HG03066 (cell line): Measurements from ENCODE around the gene AKAP6.
"Not testable (repeated sequence)": the region's sequence is repeated elsewhere in the genome, so short reads cannot be mapped to it uniquely, and the experiment has no call there.

Experiments used
- ATAC-seq: cut with Tn5 transposase; IDR thresholded peaks from one replicate; pipeline ENCODE4 v1.9.1; 2021; ENCODE audit warnings: low read depth; ENCODE audit not compliant: unreplicated experiment

The AKAP6 gene

GRCh38 chr14:32774214-32774613, 445.1 kb downstream of the AKAP6 start:
- no peak for ATAC-seq

- ATAC-seq: no peak
Measured at GRCh38 chr14:32779840-32780239, 450.7 kb downstream of the AKAP6 start.

GRCh38 chr14:32784405-32784804, 455.3 kb downstream of the AKAP6 start:
- no peak for ATAC-seq

GRCh38 chr14:32785585-32785984, 456.5 kb downstream of the AKAP6 start:
- ATAC-seq: no peak

- ATAC-seq: no peak
Measured at GRCh38 chr14:32786886-32787285, 457.8 kb downstream of the AKAP6 start.

- ATAC-seq: not testable (repeated sequence)
Measured at GRCh38 chr14:32793033-32793432, 463.9 kb downstream of the AKAP6 start.

GRCh38 chr14:32800320-32800719, 471.2 kb downstream of the AKAP6 start:
- ATAC-seq: no peak

- ATAC-seq: no peak
Measured at GRCh38 chr14:32802295-32802694, 473.2 kb downstream of the AKAP6 start.

GRCh38 chr14:32805979-32806378, 476.9 kb downstream of the AKAP6 start:
- ATAC-seq: no peak

GRCh38 chr14:32808644-32809043, 479.5 kb downstream of the AKAP6 start:
- ATAC-seq: no peak

- ATAC-seq: no peak
Measured at GRCh38 chr14:32809255-32809654, 480.2 kb downstream of the AKAP6 start.

- ATAC-seq: no peak
Measured at GRCh38 chr14:32813401-32813800, 484.3 kb downstream of the AKAP6 start.

- no peak for ATAC-seq
Measured at GRCh38 chr14:32814721-32815120, 485.6 kb downstream of the AKAP6 start.

GRCh38 chr14:32816588-32816987, 487.5 kb downstream of the AKAP6 start:
- no peak for ATAC-seq

- no peak for ATAC-seq
Measured at GRCh38 chr14:32817780-32818179, 488.7 kb downstream of the AKAP6 start.

GRCh38 chr14:32818581-32818980, 489.5 kb downstream of the AKAP6 start:
- no peak for ATAC-seq

GRCh38 chr14:32820181-32820580, 491.1 kb downstream of the AKAP6 start:
- no peak for ATAC-seq

GRCh38 chr14:32820682-32821081, 491.6 kb downstream of the AKAP6 start:
- no peak for ATAC-seq

GRCh38 chr14:32821964-32822653, 493.0 kb downstream of the AKAP6 start:
- ATAC-seq: no peak

GRCh38 chr14:32823706-32824105, 494.6 kb downstream of the AKAP6 start:
- no peak for ATAC-seq

- no peak for ATAC-seq
Measured at GRCh38 chr14:32824195-32824594, 495.1 kb downstream of the AKAP6 start.

GRCh38 chr14:32825058-32825457, 496.0 kb downstream of the AKAP6 start:
- no peak for ATAC-seq
